ENCODE data around the gene NUB1.

NUB1 gene

DNA sequence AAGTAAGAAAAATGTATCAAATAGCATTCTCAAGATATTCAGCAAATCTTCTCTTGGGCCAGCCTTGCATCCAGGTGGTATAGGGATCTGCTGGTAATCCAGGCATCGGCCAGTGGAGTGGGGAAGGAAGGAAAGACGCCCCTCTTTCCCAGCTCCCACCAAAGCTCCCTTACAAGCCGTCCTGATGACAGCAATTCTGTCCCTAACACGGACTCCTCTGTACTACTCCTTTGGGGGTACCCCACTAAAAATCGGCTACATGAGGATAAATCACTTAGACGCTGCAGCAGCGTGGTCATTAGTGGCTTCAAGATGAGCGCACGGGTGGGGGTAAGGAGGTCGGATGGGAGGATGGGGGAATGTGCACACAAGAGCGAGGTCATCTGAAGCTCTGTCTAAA, 24.7 kb upstream of the NUB1 start:
- TF ChIP-seq, protein P1, sequence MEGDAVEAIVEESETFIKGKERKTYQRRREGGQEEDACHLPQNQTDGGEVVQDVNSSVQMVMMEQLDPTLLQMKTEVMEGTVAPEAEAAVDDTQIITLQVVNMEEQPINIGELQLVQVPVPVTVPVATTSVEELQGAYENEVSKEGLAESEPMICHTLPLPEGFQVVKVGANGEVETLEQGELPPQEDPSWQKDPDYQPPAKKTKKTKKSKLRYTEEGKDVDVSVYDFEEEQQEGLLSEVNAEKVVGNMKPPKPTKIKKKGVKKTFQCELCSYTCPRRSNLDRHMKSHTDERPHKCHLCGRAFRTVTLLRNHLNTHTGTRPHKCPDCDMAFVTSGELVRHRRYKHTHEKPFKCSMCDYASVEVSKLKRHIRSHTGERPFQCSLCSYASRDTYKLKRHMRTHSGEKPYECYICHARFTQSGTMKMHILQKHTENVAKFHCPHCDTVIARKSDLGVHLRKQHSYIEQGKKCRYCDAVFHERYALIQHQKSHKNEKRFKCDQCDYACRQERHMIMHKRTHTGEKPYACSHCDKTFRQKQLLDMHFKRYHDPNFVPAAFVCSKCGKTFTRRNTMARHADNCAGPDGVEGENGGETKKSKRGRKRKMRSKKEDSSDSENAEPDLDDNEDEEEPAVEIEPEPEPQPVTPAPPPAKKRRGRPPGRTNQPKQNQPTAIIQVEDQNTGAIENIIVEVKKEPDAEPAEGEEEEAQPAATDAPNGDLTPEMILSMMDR (IDR thresholded peaks at IDR 0.05): no peak
- Histone ChIP-seq H2AFZ (no peak overlapping the region), H3K36me3 (ENCODE audit: control insufficient read depth, insufficient read depth, low read length) (no peaks in the 10 kb centered on the region), H3K27me3 (ENCODE audit: control insufficient read depth, insufficient read depth, low read length) (no peaks in the 10 kb centered on the region), H3K79me2 (no peaks in the 10 kb centered on the region), H3K9ac (no peak overlapping the region), H3K4me1 (no peaks in the 10 kb centered on the region), H3K27ac (no peak overlapping the region), H3K4me2 (ENCODE audit: low read length) (no peak overlapping the region), H3K4me3 (ENCODE audit: low read depth, low read length) (no peak overlapping the region), H3K9me3 (ENCODE audit: control insufficient read depth, low read length) (no peaks in the 10 kb centered on the region)

DNA sequence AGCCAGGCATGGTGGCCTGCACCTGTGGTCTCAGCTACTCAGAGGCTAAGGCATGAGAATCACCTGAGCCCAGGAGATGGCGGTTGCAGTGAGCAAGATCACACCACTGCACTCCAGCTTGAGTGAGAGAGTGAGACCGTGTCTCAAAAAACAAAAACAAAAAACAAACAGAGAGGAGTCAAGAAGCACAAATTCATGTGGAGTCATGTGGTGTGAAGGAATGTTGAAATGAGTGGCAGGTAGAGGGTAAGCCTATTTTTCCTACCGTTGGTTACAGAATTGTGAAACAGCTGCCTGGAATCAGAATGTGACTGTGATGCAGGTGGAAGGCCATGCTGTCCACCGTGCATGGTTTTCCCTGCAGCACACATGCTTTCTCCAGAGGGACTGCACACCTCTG, 23.7 kb upstream of the NUB1 start:
- Histone ChIP-seq H3K9ac (no peak overlapping the region), H3K27ac (no peak overlapping the region), H3K36me3 (ENCODE audit: control insufficient read depth, insufficient read depth, low read length) (no peaks in the 10 kb centered on the region), H3K79me2 (no peaks in the 10 kb centered on the region), H3K4me2 (ENCODE audit: low read length) (no peak overlapping the region), H3K4me3 (ENCODE audit: low read depth, low read length) (no peak overlapping the region), H3K4me1 (no peaks in the 10 kb centered on the region), H3K9me3 (ENCODE audit: control insufficient read depth, low read length) (no peaks in the 10 kb centered on the region), H3K27me3 (ENCODE audit: control insufficient read depth, insufficient read depth, low read length) (no peaks in the 10 kb centered on the region), H2AFZ (no peak overlapping the region)
- TF ChIP-seq, protein P1 (IDR thresholded peaks at IDR 0.05): no peak

DNA sequence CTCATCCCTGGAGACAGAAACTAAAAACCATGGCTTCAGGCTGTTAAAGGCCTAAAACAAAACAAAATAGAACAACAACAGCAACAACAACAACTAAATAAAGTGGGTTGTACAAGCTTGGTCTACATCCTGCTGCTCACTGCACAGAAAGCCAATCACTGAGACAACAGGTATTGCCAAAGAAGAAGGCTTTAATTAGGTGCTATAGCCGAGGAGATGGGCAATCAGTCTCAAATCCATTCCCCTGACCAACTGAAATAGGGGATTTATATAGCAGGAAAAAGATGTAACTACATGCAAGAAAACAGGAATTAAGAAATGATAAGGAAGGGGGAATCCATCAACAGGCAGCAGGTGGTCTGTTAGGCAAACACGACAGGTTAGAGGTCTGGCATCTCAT, 22.4 kb upstream of the NUB1 start:
- H3K79me2 ChIP-seq: no peaks in the 10 kb centered on the region
- H3K27ac ChIP-seq: no peak overlapping the region
- TF ChIP-seq, protein P1 (IDR thresholded peaks at IDR 0.05): no peak
- no peak overlapping the region for H3K4me3 ChIP-seq (ENCODE audit: low read depth, low read length)
- no peak overlapping the region for H3K9ac ChIP-seq
- H3K4me1 ChIP-seq: no peaks in the 10 kb centered on the region
- no peaks in the 10 kb centered on the region for H3K27me3 ChIP-seq (ENCODE audit: control insufficient read depth, insufficient read depth, low read length)
- no peaks in the 10 kb centered on the region for H3K36me3 ChIP-seq (ENCODE audit: control insufficient read depth, insufficient read depth, low read length)
- no peak overlapping the region for H2AFZ ChIP-seq
- no peak overlapping the region for H3K4me2 ChIP-seq (ENCODE audit: low read length)
- no peaks in the 10 kb centered on the region for H3K9me3 ChIP-seq (ENCODE audit: control insufficient read depth, low read length)

DNA sequence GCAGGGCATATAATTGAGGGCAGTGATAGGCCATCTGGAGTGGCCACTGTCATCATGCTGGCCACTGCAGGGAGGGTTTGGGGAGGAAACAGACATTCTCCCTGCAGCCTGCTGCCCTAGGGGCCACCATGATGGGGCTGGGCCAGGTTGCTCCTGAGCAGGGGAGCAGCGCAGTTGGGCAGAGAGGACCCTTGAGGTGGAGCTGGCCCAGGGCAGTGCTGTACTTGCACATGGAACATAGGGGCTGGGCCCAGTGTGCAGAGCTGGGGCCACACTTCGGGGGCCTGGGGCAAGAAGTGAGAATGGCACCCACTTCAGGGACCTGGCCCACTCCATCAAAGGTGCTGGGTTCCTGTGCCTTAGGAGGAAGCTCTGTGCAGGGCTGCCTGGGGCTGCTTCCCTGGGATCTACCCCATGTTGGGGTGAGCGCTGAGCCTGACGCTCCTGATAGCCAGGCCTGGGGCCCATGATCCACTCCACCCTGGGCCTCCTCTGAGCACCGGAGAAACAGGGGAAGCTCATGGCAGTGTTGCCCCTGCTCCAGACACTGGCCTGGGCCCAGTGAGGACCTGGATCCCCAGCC, 21.3 kb upstream of the NUB1 start:
- TF ChIP-seq, protein P1 (IDR thresholded peaks at IDR 0.05): no peak
- H3K9me3 ChIP-seq (ENCODE audit: control insufficient read depth, low read length): no peaks in the 10 kb centered on the region
- no peak overlapping the region for H2AFZ ChIP-seq

DNA sequence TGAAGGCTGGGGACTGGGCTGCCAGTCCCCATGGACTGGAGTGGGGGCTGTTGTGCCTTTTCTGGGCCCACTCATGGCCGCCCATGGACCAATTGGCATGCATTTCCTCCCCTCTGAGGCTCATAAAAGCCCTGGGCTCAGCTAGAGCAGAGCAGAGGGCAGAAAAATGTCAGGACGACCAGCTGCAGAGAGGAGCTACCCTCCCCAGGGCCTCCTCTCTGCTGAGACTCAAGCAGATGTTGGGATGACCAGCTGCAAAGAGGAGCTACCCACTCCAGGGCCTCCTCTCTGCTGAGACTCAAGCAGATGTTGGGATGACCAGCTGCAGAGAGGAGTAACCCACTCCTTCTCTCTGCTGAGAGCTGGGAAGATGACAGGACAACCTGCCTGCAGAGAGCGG, 20.3 kb upstream of the NUB1 start:
- no peaks in the 10 kb centered on the region for H3K36me3 ChIP-seq (ENCODE audit: control insufficient read depth, insufficient read depth, low read length)
- H3K4me1 ChIP-seq: no peaks in the 10 kb centered on the region
- H3K79me2 ChIP-seq: no peaks in the 10 kb centered on the region
- no peak overlapping the region for H3K9ac ChIP-seq
- no peaks in the 10 kb centered on the region for H3K27me3 ChIP-seq (ENCODE audit: control insufficient read depth, insufficient read depth, low read length)
- H3K4me3 ChIP-seq (ENCODE audit: low read depth, low read length): no peak overlapping the region
- H3K27ac ChIP-seq: no peak overlapping the region
- H2AFZ ChIP-seq: no peak overlapping the region
- no peak overlapping the region for H3K4me2 ChIP-seq (ENCODE audit: low read length)
- TF ChIP-seq, protein P1 (IDR thresholded peaks at IDR 0.05): no peak
- H3K9me3 ChIP-seq (ENCODE audit: control insufficient read depth, low read length): no peaks in the 10 kb centered on the region

More for the DNA sequence above, 21.3 kb upstream of the NUB1 start:
- H3K4me3 ChIP-seq (ENCODE audit: low read depth, low read length): no peak overlapping the region
- H3K9ac ChIP-seq: no peak overlapping the region
- H3K36me3 ChIP-seq (ENCODE audit: control insufficient read depth, insufficient read depth, low read length): no peaks in the 10 kb centered on the region
- H3K27ac ChIP-seq: no peak overlapping the region
- no peaks in the 10 kb centered on the region for H3K4me1 ChIP-seq
- no peaks in the 10 kb centered on the region for H3K27me3 ChIP-seq (ENCODE audit: control insufficient read depth, insufficient read depth, low read length)
- no peak overlapping the region for H3K4me2 ChIP-seq (ENCODE audit: low read length)
- H3K79me2 ChIP-seq: no peaks in the 10 kb centered on the region

Measured in parathyroid adenoma (tissue), 2 donors.